Ureter (tissue), 1 donor: ENCODE measurements around the gene ZFP36. TPM values are rescaled to one million over a fixed set of nuclear protein-coding genes. Genes with fewer than 3 reads are reported as not detected.
A peak's percentile ranks its signal among the peaks of the same experiment; 100 is the strongest.
"Not testable (repeated sequence)": the region's sequence is repeated elsewhere in the genome, so short reads cannot be mapped to it uniquely, and the experiment has no call there.

ENCODE experiments used
- DNase-seq: peaks from one replicate; pipeline ENCODE4 v3.0.0-alpha.2; 2020; ENCODE audit warnings: low spot score
- total RNA-seq: library from RNA; stranded (reverse); gene quantifications from one replicate; pipeline ENCODE4 v1.2.4, GENCODE V29; 2023
- donor health status: DM: yes; HTN: yes; CAD: no.

ZFP36 gene
- total RNA-seq, 1 donor from 2014 or later, result 230 TPM

DNA sequence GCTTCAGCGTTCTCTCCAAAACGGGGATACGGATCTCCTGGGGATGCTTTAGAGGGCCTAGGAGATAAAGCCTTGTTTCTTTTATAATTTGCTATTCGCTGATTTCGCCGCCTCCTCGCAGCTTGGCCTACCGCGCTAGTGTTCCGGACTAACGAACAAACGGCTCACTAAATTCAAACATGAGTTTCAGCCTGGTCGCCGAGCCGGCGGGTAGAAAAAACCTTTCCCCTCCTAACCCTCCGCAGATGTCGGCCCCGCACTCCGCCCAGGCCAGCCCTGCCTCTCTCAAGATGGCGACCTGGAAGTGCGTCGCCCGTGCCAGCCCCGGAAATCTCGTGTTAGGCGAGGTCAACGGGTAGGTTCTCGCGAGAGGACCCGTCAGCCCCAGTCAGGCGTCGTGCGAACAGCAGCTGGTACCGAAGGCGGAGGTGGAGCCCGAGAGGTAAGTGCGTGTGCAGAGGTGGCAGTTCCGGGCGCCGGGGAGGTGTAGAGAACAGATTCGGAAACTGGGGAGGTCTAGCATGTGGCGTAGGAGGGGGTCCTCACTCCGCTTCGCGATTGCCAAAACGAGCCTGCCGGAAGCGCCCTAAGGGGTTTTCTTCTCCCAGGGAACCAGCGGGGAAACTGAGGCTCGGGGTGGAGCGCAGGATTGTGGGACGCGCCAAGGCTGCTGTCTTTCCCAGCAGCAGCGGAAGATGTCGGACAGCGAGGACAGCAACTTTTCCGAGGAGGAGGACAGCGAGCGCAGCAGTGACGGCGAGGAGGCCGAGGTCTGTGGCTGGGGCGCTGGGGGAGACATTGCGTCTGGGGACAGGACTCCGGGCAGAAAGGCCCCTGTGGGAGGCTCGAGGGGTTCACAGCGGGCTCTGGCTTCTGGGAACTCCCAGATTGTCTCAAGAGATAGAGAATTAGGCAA is 38.8 kb downstream of the ZFP36 start, which contains the start of gene SUPT5H:
SUPT5H (plus strand) TSS at position 387 of the 916 bp plus-strand sequence; CDS start at position 696, 309 bp downstream.
- peak; percentile 98 for DNase-seq

DNA sequence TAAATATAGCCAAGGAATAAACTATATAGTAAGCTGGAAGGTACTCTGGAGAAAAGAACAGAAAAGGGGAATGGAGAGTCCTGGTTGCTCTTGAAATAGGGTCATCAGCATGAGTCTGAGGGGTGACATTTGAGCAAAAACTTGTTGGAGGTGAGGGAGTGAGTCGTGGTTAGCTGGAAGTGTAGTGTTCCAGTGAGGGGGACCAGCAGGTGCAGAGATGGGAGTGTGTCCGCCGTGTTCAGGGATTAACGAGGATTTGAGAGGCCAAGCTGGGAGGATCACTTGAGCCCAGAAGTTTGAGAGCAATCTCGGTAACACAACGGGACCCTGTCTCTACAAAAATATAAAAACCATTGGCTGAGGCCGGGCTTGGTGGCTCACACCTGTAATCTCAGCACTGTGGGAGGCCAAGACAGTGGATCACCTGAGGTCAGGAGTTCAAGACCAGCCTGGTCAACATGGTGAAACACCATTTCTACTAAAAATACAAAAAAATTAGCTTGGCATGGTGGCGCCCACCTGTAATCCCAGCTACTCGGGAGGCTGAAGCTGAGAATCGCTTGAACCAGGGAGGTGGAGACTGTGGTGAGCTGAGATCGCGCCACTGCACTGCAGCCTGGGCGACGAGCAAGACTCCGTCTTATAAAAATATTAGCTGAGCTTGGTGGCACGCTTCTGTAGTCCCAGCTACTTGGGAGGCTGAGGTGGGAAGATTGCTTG is 39.9 kb downstream of the ZFP36 start:
- DNase-seq, result no peak

DNA sequence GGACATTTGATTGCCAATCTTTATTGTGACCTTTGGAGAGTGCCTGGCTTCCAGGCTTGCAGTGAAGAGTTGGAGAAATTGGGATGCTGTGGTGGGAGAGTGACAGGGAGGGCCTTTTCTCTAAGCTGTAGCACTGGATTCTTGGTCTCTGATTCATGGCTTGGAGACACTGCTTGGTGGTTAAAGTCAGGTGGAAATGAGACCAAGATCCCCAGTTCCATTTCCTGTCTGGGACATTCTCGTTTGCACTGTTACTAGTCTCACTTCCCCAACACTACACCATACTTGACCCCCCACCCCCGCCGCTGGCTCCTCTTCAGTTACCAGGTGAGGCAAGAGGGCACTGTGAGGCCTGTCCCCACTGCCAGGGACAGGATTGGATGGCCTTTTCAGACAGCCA is 41.6 kb downstream of the ZFP36 start:
- DNase-seq, result no peak

DNA sequence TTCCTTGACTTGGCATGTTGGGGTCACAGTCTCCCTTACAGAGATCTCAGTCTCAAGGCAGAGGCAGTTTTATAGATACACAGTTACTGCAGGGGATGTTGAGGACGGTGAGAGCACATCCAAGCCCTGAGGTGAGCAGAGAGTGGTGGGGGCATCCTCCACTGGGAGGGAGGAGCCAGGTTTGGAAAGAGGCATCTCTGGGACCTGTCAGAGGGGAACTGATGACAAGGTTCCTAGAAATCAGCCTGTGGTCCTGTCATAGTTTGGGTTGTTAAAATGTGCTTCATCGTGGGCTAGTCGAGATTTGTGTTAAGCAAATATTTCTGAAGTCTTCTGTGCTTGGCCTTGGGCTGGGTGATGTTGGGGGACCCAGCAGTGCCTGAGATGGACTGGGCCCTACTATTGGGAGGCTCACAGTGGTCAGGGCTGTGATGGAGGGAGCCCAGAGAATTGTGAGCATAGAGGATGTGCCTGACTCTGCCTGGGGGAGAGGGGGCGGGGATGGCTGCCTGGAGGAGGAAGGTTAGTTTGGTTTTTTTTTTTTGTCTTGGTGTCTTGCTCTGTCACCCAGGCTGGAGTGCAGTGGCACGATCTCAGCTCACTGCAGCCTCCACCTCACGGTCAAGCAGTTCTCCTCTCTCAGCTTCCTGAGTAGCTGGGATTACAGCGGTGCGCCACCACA is 42.6 kb downstream of the ZFP36 start:
- no peak for DNase-seq

DNA sequence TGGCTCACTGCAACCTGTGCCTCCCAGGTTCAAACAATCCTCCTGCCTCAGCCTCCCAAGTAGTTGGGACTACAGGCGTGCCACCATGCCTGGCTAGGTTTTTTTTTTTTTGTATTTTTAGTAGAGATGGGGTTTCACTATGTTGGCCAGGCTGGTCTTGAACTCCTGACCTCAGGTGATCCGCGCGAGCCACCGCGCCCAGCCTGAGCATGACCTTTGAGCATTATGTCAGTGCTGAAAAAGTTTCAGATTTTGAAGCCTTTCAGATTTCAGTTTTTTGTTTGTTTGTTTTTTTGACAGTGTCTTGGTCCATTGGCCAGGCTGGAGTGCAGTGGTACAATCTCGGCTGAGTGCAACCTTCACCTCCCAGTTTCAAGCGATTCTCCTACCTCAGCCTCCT is 44.6 kb downstream of the ZFP36 start:
- not testable (repeated sequence) for DNase-seq

Other genes starting within 250 kb of the ZFP36 start
- 18.4 TPM for gene NCCRP1, start 209.9 kb upstream of the ZFP36 start, total RNA-seq
- gene SYCN, start 202.6 kb upstream of the ZFP36 start, total RNA-seq, result not detected
- not detected for gene IFNL3, start 161.8 kb upstream of the ZFP36 start, total RNA-seq
- gene IFNL4, start 158.0 kb upstream of the ZFP36 start, total RNA-seq, result not detected
- gene IFNL2, start 138.5 kb upstream of the ZFP36 start, total RNA-seq, result not detected
- not detected for gene IFNL1, start 110.4 kb upstream of the ZFP36 start, total RNA-seq
- gene LRFN1, start 86.0 kb upstream of the ZFP36 start, total RNA-seq, result 1.7 TPM
- gene GMFG, start 70.8 kb upstream of the ZFP36 start, total RNA-seq, result 22.3 TPM
- gene SAMD4B, start 64.4 kb upstream of the ZFP36 start, total RNA-seq, result 104 TPM
- 36.9 TPM for gene PAF1, start 15.7 kb upstream of the ZFP36 start, total RNA-seq
- 51.8 TPM for gene MED29, start 15.5 kb upstream of the ZFP36 start, total RNA-seq
- gene PLEKHG2, start 5.8 kb downstream of the ZFP36 start, total RNA-seq, result 38.8 TPM
- 2,118 TPM for gene RPS16, start 29.1 kb downstream of the ZFP36 start, total RNA-seq
- gene SUPT5H, start 38.7 kb downstream of the ZFP36 start, total RNA-seq, result 121 TPM
- 64.9 TPM for gene TIMM50, start 74.0 kb downstream of the ZFP36 start, total RNA-seq
- not detected for gene DLL3, start 92.1 kb downstream of the ZFP36 start, total RNA-seq
- not detected for gene SELENOV, start 108.3 kb downstream of the ZFP36 start, total RNA-seq
- 2.4 TPM for gene EID2B, start 126.0 kb downstream of the ZFP36 start, total RNA-seq
- 10.4 TPM for gene EID2, start 133.3 kb downstream of the ZFP36 start, total RNA-seq
- not detected for gene LGALS13, start 195.7 kb downstream of the ZFP36 start, total RNA-seq
- not detected for gene LGALS16, start 249.1 kb downstream of the ZFP36 start, total RNA-seq